ENCODE data around the gene TCAP. TPM values are rescaled to one million over a fixed set of nuclear protein-coding genes. Genes with fewer than 3 reads are reported as not detected.
A peak's percentile ranks its signal among the peaks of the same experiment; 100 is the strongest.

TCAP gene
- total RNA-seq, 1 experiment from 2014 or later = 0.54 TPM

DNA sequence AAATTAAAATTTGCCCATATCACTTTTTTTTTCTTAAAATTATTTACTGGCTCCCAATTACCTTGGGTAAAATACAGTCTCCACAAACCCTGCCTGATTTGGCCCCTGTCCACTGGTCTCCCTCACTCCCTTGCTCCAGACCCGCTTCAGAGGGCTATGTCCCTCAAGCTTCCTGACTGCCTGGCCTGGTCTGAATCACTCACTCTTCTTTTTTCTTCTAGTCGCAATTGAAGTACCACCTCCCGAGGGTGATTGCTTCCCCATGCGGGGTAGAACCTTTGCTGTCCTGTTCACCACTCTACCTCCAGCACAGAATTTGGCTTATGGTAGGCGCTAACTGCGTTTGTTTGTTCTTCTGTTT lies 23.3 kb downstream of the TCAP start:
- Histone ChIP-seq H3K36me3 (ENCODE audit: insufficient read depth, low read length, poor library complexity, severe bottlenecking) (no peaks in the 10 kb centered on the region), H3K27me3 (replicated peaks; ENCODE audit: insufficient read depth, low read depth, low read length, poor library complexity) (no peaks in the 10 kb centered on the region), H3K27ac (ENCODE audit: low read depth, low read length, poor library complexity, severe bottlenecking) (peak overlapping the region; percentile 96), H3K9me3 (ENCODE audit: low read depth, low read length, poor library complexity, severe bottlenecking) (no peaks in the 10 kb centered on the region), H3K4me3 (ENCODE audit: low read depth, low read length, poor library complexity, severe bottlenecking) (peak overlapping the region; percentile 62), H3K4me1 (ENCODE audit: insufficient read depth, low read length, poor library complexity, severe bottlenecking) (no peaks in the 10 kb centered on the region)
- DNase-seq (ENCODE audit: low spot score) = no peak
- no TSS peak for BruUV-seq (replicated peaks)
- TF ChIP-seq, protein P1, sequence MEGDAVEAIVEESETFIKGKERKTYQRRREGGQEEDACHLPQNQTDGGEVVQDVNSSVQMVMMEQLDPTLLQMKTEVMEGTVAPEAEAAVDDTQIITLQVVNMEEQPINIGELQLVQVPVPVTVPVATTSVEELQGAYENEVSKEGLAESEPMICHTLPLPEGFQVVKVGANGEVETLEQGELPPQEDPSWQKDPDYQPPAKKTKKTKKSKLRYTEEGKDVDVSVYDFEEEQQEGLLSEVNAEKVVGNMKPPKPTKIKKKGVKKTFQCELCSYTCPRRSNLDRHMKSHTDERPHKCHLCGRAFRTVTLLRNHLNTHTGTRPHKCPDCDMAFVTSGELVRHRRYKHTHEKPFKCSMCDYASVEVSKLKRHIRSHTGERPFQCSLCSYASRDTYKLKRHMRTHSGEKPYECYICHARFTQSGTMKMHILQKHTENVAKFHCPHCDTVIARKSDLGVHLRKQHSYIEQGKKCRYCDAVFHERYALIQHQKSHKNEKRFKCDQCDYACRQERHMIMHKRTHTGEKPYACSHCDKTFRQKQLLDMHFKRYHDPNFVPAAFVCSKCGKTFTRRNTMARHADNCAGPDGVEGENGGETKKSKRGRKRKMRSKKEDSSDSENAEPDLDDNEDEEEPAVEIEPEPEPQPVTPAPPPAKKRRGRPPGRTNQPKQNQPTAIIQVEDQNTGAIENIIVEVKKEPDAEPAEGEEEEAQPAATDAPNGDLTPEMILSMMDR (conservative IDR thresholded peaks at IDR 0.05; ENCODE audit: low read depth, low read length) = no peak
- no peak for TF ChIP-seq EZH2 (IDR thresholded peaks at IDR 0.05; ENCODE audit: borderline replicate concordance, low read depth, low read length, poor library complexity, severe bottlenecking)
- intact Hi-C loops (cut with micrococcal nuclease; ENCODE audit: unreplicated experiment) = no loop called here
- POLR2A ChIA-PET (ENCODE audit: low non-redundant PET) = interaction anchor here (1.0 kb wide), 1 partner anchor 11 kb away, joined by 3 read pairs; the partner anchor contains the start of gene ERBB2
- CTCF ChIA-PET = no interaction called here

DNA sequence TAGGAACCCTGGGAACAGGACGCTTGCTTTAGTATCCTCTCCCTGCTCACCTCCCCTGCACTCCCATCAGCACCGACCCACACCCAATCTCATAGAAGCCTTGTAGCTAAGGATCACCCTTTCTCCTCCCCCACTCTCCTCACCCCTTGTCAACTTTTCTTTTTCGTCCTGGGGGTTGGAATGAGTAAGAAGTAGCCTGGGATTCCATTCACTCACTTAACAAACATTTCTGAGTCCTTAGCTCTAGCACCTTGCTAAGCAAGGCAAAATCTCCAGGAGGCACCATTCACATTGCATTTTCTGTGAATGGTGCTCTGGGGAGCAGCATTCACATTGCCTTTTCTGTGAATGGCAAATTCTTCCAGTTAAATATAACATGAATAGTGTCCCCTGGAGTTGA lies 23.8 kb downstream of the TCAP start:
- H3K4me3 ChIP-seq (ENCODE audit: low read depth, low read length, poor library complexity, severe bottlenecking) = peak overlapping the region; percentile 62
- TF ChIP-seq, protein P1 (conservative IDR thresholded peaks at IDR 0.05; ENCODE audit: low read depth, low read length) = no peak
- no peak for TF ChIP-seq EZH2 (IDR thresholded peaks at IDR 0.05; ENCODE audit: borderline replicate concordance, low read depth, low read length, poor library complexity, severe bottlenecking)
- H3K27me3 ChIP-seq (replicated peaks; ENCODE audit: insufficient read depth, low read depth, low read length, poor library complexity) = no peaks in the 10 kb centered on the region
- no peaks in the 10 kb centered on the region for H3K4me1 ChIP-seq (ENCODE audit: insufficient read depth, low read length, poor library complexity, severe bottlenecking)
- POLR2A ChIA-PET (ENCODE audit: low non-redundant PET) = no interaction called here
- intact Hi-C loops (cut with micrococcal nuclease; ENCODE audit: unreplicated experiment) = no loop called here
- DNase-seq (ENCODE audit: low spot score) = no peak
- no TSS peak for BruUV-seq (replicated peaks)
- H3K27ac ChIP-seq (ENCODE audit: low read depth, low read length, poor library complexity, severe bottlenecking) = peak overlapping the region; percentile 96
- H3K36me3 ChIP-seq (ENCODE audit: insufficient read depth, low read length, poor library complexity, severe bottlenecking) = no peaks in the 10 kb centered on the region
- CTCF ChIA-PET = no interaction called here
- H3K9me3 ChIP-seq (ENCODE audit: low read depth, low read length, poor library complexity, severe bottlenecking) = no peaks in the 10 kb centered on the region

DNA sequence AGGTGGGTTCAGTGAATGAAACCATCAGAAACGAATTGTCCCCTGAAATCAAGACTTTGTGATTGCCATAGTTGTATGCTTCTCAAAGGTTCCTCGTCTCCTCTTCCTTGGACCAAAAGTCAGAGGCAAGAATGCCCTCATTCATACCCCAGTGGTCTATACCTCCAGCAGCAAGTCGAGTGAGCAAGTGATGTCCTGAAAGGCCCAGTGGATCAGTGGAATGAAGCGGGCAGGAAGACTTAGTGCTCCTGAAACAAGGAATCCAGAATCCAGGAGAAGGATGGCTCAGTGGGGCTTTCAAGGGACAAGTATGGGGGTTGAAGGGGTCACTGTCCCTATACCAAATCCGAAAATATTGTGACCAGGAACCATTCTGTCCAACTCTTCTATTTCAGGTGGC lies 29.4 kb downstream of the TCAP start:
- no peak overlapping the region for H3K4me3 ChIP-seq (ENCODE audit: low read depth, low read length, poor library complexity, severe bottlenecking)
- H3K27me3 ChIP-seq (replicated peaks; ENCODE audit: insufficient read depth, low read depth, low read length, poor library complexity) = no peaks in the 10 kb centered on the region
- no peak overlapping the region for H3K27ac ChIP-seq (ENCODE audit: low read depth, low read length, poor library complexity, severe bottlenecking)
- H3K36me3 ChIP-seq (ENCODE audit: insufficient read depth, low read length, poor library complexity, severe bottlenecking) = no peaks in the 10 kb centered on the region
- intact Hi-C loops (cut with micrococcal nuclease; ENCODE audit: unreplicated experiment) = no loop called here
- ChIA-PET CTCF (no interaction called here), POLR2A (ENCODE audit: low non-redundant PET) (no interaction called here)
- H3K4me1 ChIP-seq (ENCODE audit: insufficient read depth, low read length, poor library complexity, severe bottlenecking) = no peaks in the 10 kb centered on the region
- TF ChIP-seq EZH2 (IDR thresholded peaks at IDR 0.05; ENCODE audit: borderline replicate concordance, low read depth, low read length, poor library complexity, severe bottlenecking) = no peak
- TF ChIP-seq, protein P1 (conservative IDR thresholded peaks at IDR 0.05; ENCODE audit: low read depth, low read length) = no peak
- DNase-seq (ENCODE audit: low spot score) = no peak
- H3K9me3 ChIP-seq (ENCODE audit: low read depth, low read length, poor library complexity, severe bottlenecking) = no peaks in the 10 kb centered on the region
- BruUV-seq (replicated peaks) = no TSS peak
